Right atrium auricular region (tissue), 2 donors: Measurements from ENCODE around the gene DBX2. TPM values are rescaled to one million over a fixed set of nuclear protein-coding genes. Genes with fewer than 3 reads are reported as not detected.
"Not testable (repeated sequence)": the region's sequence is repeated elsewhere in the genome, so short reads cannot be mapped to it uniquely, and the experiment has no call there.

ENCODE experiments used
- DNase-seq: peaks from one replicate; pipeline ENCODE4 v3.0.0-alpha.2; 2019; ENCODE audit warnings: low spot score
- H3K27ac ChIP-seq, 2 donors: fragments of 200-600 bp; sonication (generic); 1 replicate in 1 of 2; 2 replicates in 1 of 2; pipeline ENCODE4 v1.5.1; 2016 to 2019
- H3K27me3 ChIP-seq, 2 donors: fragments of 200-600 bp; sonication (generic); one replicate each; pipeline versions ENCODE4 v1.5.1 to v1.6.0; 2017 to 2019
- H3K36me3 ChIP-seq: fragments of 200-600 bp; sonication (generic); one replicate; pipeline ENCODE4 v1.5.1; 2016
- H3K4me1 ChIP-seq, 2 donors: fragments of 200-600 bp; sonication (generic); one replicate each; pipeline versions ENCODE4 v1.5.1 to v1.6.0; 2017 to 2019
- H3K4me3 ChIP-seq, 2 donors: fragments of 200-600 bp; sonication (generic); 1 replicate in 1 of 2; 2 replicates in 1 of 2; pipeline ENCODE4 v1.5.1; 2017 to 2019; ENCODE audit warnings: mild to moderate bottlenecking in 1 of 2, moderate library complexity in 1 of 2
- H3K9me3 ChIP-seq, 2 donors: fragments of 200-600 bp; sonication (generic); one replicate each; pipeline ENCODE4 v1.5.1; 2019
- total RNA-seq, 2 donors: library from RNA; depleted of rRNA; stranded (reverse); fragments of >200 nt; gene quantifications; one replicate each; pipeline ENCODE4 v1.1.0, GENCODE V29; 2016
- TF ChIP-seq, protein P1 (sequence below), 2 donors: fragments of 200-600 bp; sonication (generic); IDR thresholded peaks; one replicate each; pipeline ENCODE4 v1.5.1; 2019; ENCODE audit warnings: antibody characterized with exemption in 2 of 2

Gene DBX2
- total RNA-seq, 2 donors from 2014 or later, result 0.19 to 0.51 TPM

DNA sequence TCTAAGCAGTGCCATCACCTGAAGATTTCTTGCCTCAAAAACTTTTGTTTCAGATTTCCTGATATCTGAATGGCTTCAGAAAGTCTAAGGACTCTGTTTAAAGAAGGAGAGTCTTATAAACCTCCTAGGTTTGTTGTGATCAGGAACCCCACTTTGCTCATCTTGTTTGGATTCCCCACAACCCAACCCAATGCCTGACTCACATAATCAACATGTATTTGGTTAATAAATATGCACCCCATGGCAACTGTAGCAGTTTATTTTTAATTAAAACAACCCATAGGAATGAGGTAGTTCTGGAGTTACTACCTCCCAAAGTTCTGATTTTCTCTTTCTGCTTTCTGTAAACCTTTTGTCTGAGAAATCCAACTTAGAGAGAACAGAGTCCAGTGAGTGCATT, 51.5 kb downstream of the DBX2 start:
- TF ChIP-seq, protein P1, sequence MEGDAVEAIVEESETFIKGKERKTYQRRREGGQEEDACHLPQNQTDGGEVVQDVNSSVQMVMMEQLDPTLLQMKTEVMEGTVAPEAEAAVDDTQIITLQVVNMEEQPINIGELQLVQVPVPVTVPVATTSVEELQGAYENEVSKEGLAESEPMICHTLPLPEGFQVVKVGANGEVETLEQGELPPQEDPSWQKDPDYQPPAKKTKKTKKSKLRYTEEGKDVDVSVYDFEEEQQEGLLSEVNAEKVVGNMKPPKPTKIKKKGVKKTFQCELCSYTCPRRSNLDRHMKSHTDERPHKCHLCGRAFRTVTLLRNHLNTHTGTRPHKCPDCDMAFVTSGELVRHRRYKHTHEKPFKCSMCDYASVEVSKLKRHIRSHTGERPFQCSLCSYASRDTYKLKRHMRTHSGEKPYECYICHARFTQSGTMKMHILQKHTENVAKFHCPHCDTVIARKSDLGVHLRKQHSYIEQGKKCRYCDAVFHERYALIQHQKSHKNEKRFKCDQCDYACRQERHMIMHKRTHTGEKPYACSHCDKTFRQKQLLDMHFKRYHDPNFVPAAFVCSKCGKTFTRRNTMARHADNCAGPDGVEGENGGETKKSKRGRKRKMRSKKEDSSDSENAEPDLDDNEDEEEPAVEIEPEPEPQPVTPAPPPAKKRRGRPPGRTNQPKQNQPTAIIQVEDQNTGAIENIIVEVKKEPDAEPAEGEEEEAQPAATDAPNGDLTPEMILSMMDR (IDR thresholded peaks at IDR 0.05), result no peak
- H3K9me3 ChIP-seq, result no peaks in the 10 kb centered on the region

DNA sequence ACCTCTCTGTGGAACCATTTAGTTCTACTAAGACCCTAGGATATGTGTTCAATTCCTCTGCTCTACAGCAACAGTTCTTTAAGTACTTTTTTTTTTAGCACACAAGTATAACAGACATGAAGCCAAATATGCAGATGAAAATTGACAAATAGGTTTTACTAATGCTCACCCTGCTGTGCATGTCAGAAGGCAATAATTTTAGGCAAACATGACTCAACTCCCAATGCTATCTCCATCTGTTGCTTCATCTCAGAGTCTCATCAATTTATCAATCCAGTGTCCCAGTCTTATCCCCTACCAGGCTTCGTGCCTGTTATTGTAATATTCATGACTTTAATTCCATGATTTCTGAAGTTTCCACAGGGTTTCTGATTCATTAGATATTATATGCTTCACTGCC, 57.7 kb downstream of the DBX2 start:
- Histone ChIP-seq H3K27ac (no peak overlapping the region), H3K9me3 (no peaks in the 10 kb centered on the region), H3K27me3 (no peaks in the 10 kb centered on the region), H3K36me3 (no peaks in the 10 kb centered on the region), H3K4me1 (no peaks in the 10 kb centered on the region), H3K4me3 (no peak overlapping the region)
- DNase-seq, result no peak
- TF ChIP-seq, protein P1 (IDR thresholded peaks at IDR 0.05), result no peak

More for the DNA sequence above, 51.5 kb downstream of the DBX2 start:
- DNase-seq, result no peak
- H3K4me3 ChIP-seq, result no peak overlapping the region
- H3K27ac ChIP-seq, result no peak overlapping the region
- H3K4me1 ChIP-seq, result no peaks in the 10 kb centered on the region
- no peaks in the 10 kb centered on the region for H3K36me3 ChIP-seq
- no peaks in the 10 kb centered on the region for H3K27me3 ChIP-seq

DNA sequence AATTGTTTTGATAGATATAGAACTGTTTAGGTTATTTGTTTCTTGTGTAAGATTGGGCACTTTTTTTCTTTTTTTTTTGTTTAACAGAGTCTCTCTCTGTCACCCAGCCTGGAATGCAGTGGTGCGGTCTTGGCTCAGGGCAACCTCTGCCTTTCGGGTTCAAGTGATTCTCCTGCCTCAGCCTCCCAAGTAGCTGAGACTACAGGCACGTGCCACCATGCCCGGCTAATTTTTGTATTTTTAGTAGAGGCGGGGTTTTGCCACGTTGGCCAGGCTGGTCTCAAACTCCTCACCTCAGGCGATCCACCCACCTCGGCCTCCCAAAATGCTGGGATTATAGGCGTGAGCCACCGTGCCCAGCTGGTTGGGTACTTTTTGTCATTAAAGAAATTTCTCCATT, 66.0 kb downstream of the DBX2 start:
- not testable (repeated sequence) for DNase-seq, H3K36me3 ChIP-seq, H3K27me3 ChIP-seq, H3K9me3 ChIP-seq, H3K4me1 ChIP-seq, H3K4me3 ChIP-seq, H3K27ac ChIP-seq

- TF ChIP-seq, protein P1 (IDR thresholded peaks at IDR 0.05), result no peak
- DNase-seq, result no peak
- Histone ChIP-seq H3K36me3 (no peaks in the 10 kb centered on the region), H3K9me3 (no peaks in the 10 kb centered on the region), H3K4me1 (no peaks in the 10 kb centered on the region), H3K4me3 (no peak overlapping the region), H3K27ac (no peak overlapping the region), H3K27me3 (no peaks in the 10 kb centered on the region)
Observed at GRCh38 chr12:44979918-44980317, 71.0 kb downstream of the DBX2 start.

GRCh38 chr12:44976246-44976645, 74.7 kb downstream of the DBX2 start:
- Histone ChIP-seq H3K27me3 (no peaks in the 10 kb centered on the region), H3K4me3 (no peak overlapping the region), H3K27ac (no peak overlapping the region), H3K9me3 (no peaks in the 10 kb centered on the region), H3K4me1 (no peaks in the 10 kb centered on the region), H3K36me3 (no peaks in the 10 kb centered on the region)
- no peak for DNase-seq
- TF ChIP-seq, protein P1 (IDR thresholded peaks at IDR 0.05), result no peak

GRCh38 chr12:44972746-44973421, 78.0 kb downstream of the DBX2 start:
- Histone ChIP-seq H3K36me3 (no peaks in the 10 kb centered on the region), H3K27ac (no peak overlapping the region), H3K27me3 (no peaks in the 10 kb centered on the region), H3K4me1 (no peaks in the 10 kb centered on the region), H3K4me3 (no peak overlapping the region), H3K9me3 (no peaks in the 10 kb centered on the region)
- TF ChIP-seq, protein P1 (IDR thresholded peaks at IDR 0.05), result peak in 1 of 2 donors; percentile 19
- DNase-seq, result no peak
